A549 (cell line): Measurements from ENCODE around the gene MIPOL1. TPM values are rescaled to one million over a fixed set of nuclear protein-coding genes. Genes with fewer than 3 reads are reported as not detected.
"Not testable (repeated sequence)": the region's sequence is repeated elsewhere in the genome, so short reads cannot be mapped to it uniquely, and the experiment has no call there.

Experiments used
- ATAC-seq, 2 experiments: fragments of 200-7000 bp in 1 of 2; fragments of >200 bp in 1 of 2; cut with Nextera tagmentation in 1 of 2; cut with Tn5 transposase in 1 of 2; 3 replicates each; pipeline versions ENCODE4 v1.8.0 to v1.9.1; 2018 to 2020; ENCODE audit warnings: mild to moderate bottlenecking in 1 of 2, moderate library complexity in 1 of 2
- CTCF ChIA-PET: fragments of 300-600 bp; sonication (Branson Sonifier 250); formaldehyde crosslinking; extraction: SDS; loops from one replicate; lab custom pipeline; 2021; ENCODE audit warnings: antibody characterized with exemption, inconsistent platforms; lab: Yijun Ruan, JAX
- POLR2A ChIA-PET: fragments of 350-600 bp; formaldehyde crosslinking; extraction: SDS; loops from one replicate; lab custom pipeline; 2021; ENCODE audit warnings: antibody characterized with exemption, inconsistent platforms; lab: Yijun Ruan, JAX
- DNase-seq, 2 experiments: peaks; one replicate each; pipeline versions ENCODE4 v3.0.0 to v3.0.0-alpha.2; 2011 to 2016; ENCODE audit warnings: low read depth in 1 of 2, low spot score in 1 of 2
- FAIRE-seq: peaks from 2 replicates; lab custom pipeline; 2011; peaks lifted over from hg19 to GRCh38; lab: Jason Lieb, UNC
- H3K27ac ChIP-seq, 2 experiments: fragments of >200 bp; sonication (Bioruptor Twin); formaldehyde crosslinking; 3 replicates each; pipeline ENCODE4 v1.5.1; 2016 to 2017
- H3K4me1 ChIP-seq: fragments of >200 bp; sonication (Bioruptor Twin); formaldehyde crosslinking; 3 replicates; pipeline ENCODE4 v1.6.1; 2016
- H3K4me2 ChIP-seq: fragments of >200 bp; sonication (Bioruptor Twin); formaldehyde crosslinking; 3 replicates; pipeline ENCODE4 v1.6.1; 2016
- H3K4me3 ChIP-seq: fragments of >200 bp; sonication (Bioruptor Twin); formaldehyde crosslinking; 3 replicates; pipeline ENCODE4 v1.5.1; 2016
- H3K9me3 ChIP-seq: fragments of >200 bp; sonication (Bioruptor Twin); formaldehyde crosslinking; 3 replicates; pipeline ENCODE4 v1.6.1; 2016
- CBX2 ChIP-seq: fragments of 200-600 bp; sonication (generic); IDR thresholded peaks from 2 replicates; pipeline ENCODE4 v1.6.1; 2016; ENCODE audit warnings: low read depth, mild to moderate bottlenecking, borderline replicate concordance
- CBX8 ChIP-seq: fragments of 200-600 bp; sonication (generic); IDR thresholded peaks from 2 replicates; pipeline ENCODE4 v1.6.1; 2016
- CHD2 ChIP-seq: fragments of 150-350 bp; IDR thresholded peaks from 2 replicates; pipeline ENCODE4 v1.6.1; 2014; ENCODE audit warnings: low read length; ENCODE audit not compliant: partially characterized antibody
- CTCF ChIP-seq: fragments of >200 bp; sonication (Bioruptor Twin); formaldehyde crosslinking; IDR thresholded peaks from 3 replicates; pipeline ENCODE4 v1.5.1; 2016
- E2F6 ChIP-seq: IDR thresholded peaks from 2 replicates; pipeline ENCODE4 v1.6.1; 2012; ENCODE audit warnings: low read depth, borderline replicate concordance
- ESRRA ChIP-seq: fragments of 150-350 bp; IDR thresholded peaks from 2 replicates; pipeline ENCODE4 v1.6.1; 2014; ENCODE audit warnings: mild to moderate bottlenecking, low read length, borderline replicate concordance
- FOSL2 ChIP-seq, 2 experiments: fragments of 450-650 bp in 1 of 2; fragments of >200 bp in 1 of 2; sonication (Bioruptor Twin) in 1 of 2; formaldehyde crosslinking; IDR thresholded peaks; 2 replicates each; pipeline versions ENCODE4 v1.5.0 to v1.6.1; 2016 to 2020; ENCODE audit warnings: mild to moderate bottlenecking in 1 of 2, moderate library complexity in 1 of 2
- GATA3 ChIP-seq: IDR thresholded peaks from 2 replicates; pipeline ENCODE4 v1.6.1; 2012; ENCODE audit warnings: borderline replicate concordance
- HEYL ChIP-seq: fragments of 250-450 bp; sonication (Bioruptor Pico); IDR thresholded peaks from 2 replicates; pipeline ENCODE4 v1.8.0; 2021; ENCODE audit warnings: mild to moderate bottlenecking, moderate library complexity
- HOXB5 ChIP-seq: fragments of 250-450 bp; sonication (Bioruptor Pico); IDR thresholded peaks from 2 replicates; pipeline ENCODE4 v1.5.0; 2020; ENCODE audit warnings: mild to moderate bottlenecking, moderate library complexity
- JUN ChIP-seq, 2 experiments: fragments of >200 bp; sonication (Bioruptor Twin); formaldehyde crosslinking; IDR thresholded peaks; 2 replicates in 1 of 2; 3 replicates in 1 of 2; pipeline ENCODE4 v1.6.1; 2016 to 2017
- MAFK ChIP-seq: fragments of 450-650 bp; IDR thresholded peaks from 2 replicates; pipeline ENCODE4 v1.6.1; 2014; ENCODE audit not compliant: partially characterized antibody
- MAX ChIP-seq: IDR thresholded peaks from 2 replicates; pipeline ENCODE4 v1.6.1; 2012
- NPAS2 ChIP-seq: fragments of 250-450 bp; sonication (Bioruptor Pico); IDR thresholded peaks from 2 replicates; pipeline ENCODE4 v1.8.0; 2022; ENCODE audit warnings: mild to moderate bottlenecking, moderate library complexity, borderline replicate concordance
- RCOR1 ChIP-seq: fragments of 150-350 bp; IDR thresholded peaks from 2 replicates; pipeline ENCODE4 v1.6.1; 2014; ENCODE audit warnings: antibody characterized with exemption, low read length, low read depth
- RFX5 ChIP-seq: fragments of 450-650 bp; IDR thresholded peaks from 2 replicates; pipeline ENCODE4 v1.7.1; 2014; ENCODE audit warnings: antibody characterized with exemption, mild to moderate bottlenecking, moderate library complexity
- RNF2 ChIP-seq: fragments of 200-600 bp; sonication (generic); IDR thresholded peaks from 2 replicates; pipeline ENCODE4 v1.6.1; 2016; ENCODE audit warnings: low read depth, mild to moderate bottlenecking, antibody characterized with exemption, moderate library complexity, borderline replicate concordance
- SMC3 ChIP-seq: fragments of >200 bp; sonication (Bioruptor Twin); formaldehyde crosslinking; IDR thresholded peaks from 3 replicates; pipeline ENCODE4 v1.6.1; 2018; ENCODE audit warnings: inconsistent platforms
- TFCP2L1 ChIP-seq: fragments of 250-450 bp; sonication (Bioruptor Pico); IDR thresholded peaks from 2 replicates; pipeline ENCODE4 v1.5.0; 2021; ENCODE audit warnings: mild to moderate bottlenecking
- TP53 ChIP-seq: fragments of 250-450 bp; sonication (Bioruptor Pico); IDR thresholded peaks from 2 replicates; pipeline ENCODE4 v1.5.0; 2021; ENCODE audit warnings: mild to moderate bottlenecking, moderate library complexity
- ZNF302 ChIP-seq: fragments of 250-450 bp; sonication (Bioruptor Pico); IDR thresholded peaks from 2 replicates; pipeline ENCODE4 v1.9.0; 2021; ENCODE audit warnings: inconsistent platforms, mild to moderate bottlenecking, moderate library complexity
- WGBS: methylation state at CpG from one replicate; pipeline ENCODE4 v1.1.6; 2017; ENCODE audit errors: missing lambda C conversion rate; 5-methylcytosine and 5-hydroxymethylcytosine counted together
- polyA plus RNA-seq, 4 experiments: library from polyadenylated mRNA; depleted of rRNA in 3 of 4; stranded (reverse); fragments of >200 nt; fragmentation: RNase III in 1 of 4; extraction: RNeasy Plus Mini Kit Qiagen cat#74134 plus additional on column Dnase treatment in 1 of 4; gene quantifications; 2 replicates in 3 of 4; 3 replicates in 1 of 4; pipeline ENCODE4 v1.2.3, GENCODE V29; 2011 to 2017
- TF ChIP-seq, protein P1 (sequence below): fragments of 250-450 bp; sonication (Bioruptor Pico); IDR thresholded peaks from 2 replicates; pipeline ENCODE4 v1.5.0; 2020; ENCODE audit warnings: low read depth, mild to moderate bottlenecking, moderate library complexity

MIPOL1 gene
- polyA plus RNA-seq, 2 of the 4 experiments (the other 2 are of a cell fraction) = 5.2 to 13.4 TPM

DNA sequence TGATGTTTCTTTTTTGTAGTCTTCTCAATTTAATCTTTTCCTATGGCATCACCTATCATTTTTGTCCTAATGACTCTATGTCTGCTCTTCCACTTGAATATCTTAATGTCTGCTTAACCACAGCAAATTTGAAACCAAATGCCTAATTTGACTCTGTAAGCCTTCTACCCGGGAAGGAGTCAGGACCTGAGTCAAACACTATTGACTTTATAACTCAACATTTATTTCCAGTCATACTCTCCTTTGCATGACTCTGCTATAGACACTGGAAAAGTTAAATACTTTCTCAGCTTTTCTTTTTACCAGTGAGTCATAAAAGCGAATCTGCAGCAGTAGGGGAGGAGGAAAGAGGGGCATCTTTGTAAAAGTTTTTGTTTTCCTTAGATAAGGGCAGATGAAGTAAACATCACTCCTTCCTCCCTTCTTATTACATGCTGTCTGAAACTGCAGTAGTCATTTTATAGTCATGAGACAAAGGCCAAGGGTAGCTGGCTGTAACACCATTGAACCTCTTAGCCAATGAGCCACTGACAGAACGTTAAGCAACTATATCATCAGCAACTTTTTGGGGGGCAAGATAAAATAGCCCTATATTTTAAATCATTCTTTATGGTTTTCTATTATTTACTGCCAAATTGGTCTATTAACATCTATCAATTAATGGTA lies 179.3 kb downstream of the MIPOL1 start:
- Histone ChIP-seq H3K27ac (no peak overlapping the region), H3K4me3 (no peak overlapping the region), H3K9me3 (no peaks in the 10 kb centered on the region), H3K4me1 (no peaks in the 10 kb centered on the region), H3K4me2 (no peak overlapping the region)
- WGBS = 60% methylated on average over 3 of the region's 3 CpGs
- FAIRE-seq (no peak), DNase-seq (no peak), ATAC-seq (no peak)
- ChIA-PET CTCF (no interaction called here), POLR2A (no interaction called here)
- TF ChIP-seq SMC3 (no peak), MAFK (no peak)

- ATAC-seq = no peak
- no peak overlapping the region for H3K4me3 ChIP-seq
- 49% methylated on average over 6 of the region's 6 CpGs for WGBS
- H3K4me1 ChIP-seq = peaks cover 7% of the 10 kb centered on the region; the same call in 2 of the 3 replicates
- H3K27ac ChIP-seq = no peak overlapping the region
- DNase-seq = peak in 1 of 2 experiments; percentile 16
- CTCF ChIA-PET = no interaction called here
- POLR2A ChIA-PET = no interaction called here
- TF ChIP-seq TFCP2L1 (CRISPR knock-in tag) (no peak), RFX5 (no peak), RCOR1 (no peak), TP53 (CRISPR knock-in tag) (no peak), CBX2 (no peak)
- TF ChIP-seq, protein P1, sequence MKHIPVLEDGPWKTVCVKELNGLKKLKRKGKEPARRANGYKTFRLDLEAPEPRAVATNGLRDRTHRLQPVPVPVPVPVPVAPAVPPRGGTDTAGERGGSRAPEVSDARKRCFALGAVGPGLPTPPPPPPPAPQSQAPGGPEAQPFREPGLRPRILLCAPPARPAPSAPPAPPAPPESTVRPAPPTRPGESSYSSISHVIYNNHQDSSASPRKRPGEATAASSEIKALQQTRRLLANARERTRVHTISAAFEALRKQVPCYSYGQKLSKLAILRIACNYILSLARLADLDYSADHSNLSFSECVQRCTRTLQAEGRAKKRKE (CRISPR knock-in tag) = no peak
- H3K9me3 ChIP-seq = no peaks in the 10 kb centered on the region
- FAIRE-seq = no peak
- peak overlapping the region; percentile 51 for H3K4me2 ChIP-seq
Measured at GRCh38 chr14:37384870-37385596, 187.3 kb downstream of the MIPOL1 start.

DNA sequence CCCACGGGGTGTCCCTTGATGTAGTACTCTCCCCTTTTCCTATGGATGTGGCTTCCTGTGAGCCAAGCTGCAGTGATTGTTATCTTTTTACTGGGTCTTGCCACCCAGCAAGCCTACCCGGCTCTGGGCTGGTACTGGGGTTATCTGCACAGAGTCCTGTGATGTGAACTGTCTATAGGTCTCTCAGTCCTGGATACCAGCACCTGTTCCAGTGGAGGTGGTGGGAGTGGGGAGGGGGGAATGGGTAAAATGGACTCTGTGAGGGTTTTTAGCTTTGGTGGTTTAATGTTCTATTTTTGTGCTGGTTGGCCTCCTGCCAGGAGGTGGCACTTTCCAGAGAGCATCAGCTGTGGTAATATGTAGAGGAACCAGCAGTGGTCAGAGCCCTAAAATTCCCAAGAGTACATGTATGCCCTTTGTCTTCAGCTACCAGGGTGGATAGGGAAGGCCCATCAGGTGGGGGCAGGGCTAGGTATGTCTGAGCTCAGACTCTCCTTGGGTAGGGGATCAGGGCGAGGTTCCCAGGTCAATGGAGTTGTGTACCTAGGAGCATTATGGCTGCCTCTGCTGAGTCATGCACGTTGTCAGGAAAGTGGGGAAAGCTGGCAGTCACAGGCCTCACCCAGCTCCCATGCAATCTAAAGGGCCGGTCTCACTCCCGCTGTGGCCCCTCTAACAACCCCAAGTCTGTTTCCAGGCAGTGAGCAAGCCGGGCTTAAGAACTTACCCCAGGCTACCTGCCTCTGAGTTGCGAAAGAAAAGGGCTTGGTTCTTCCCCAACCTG lies 199.6 kb downstream of the MIPOL1 start:
- H3K4me1 ChIP-seq, ATAC-seq, FAIRE-seq, H3K27ac ChIP-seq, H3K4me2 ChIP-seq, POLR2A ChIA-PET, H3K4me3 ChIP-seq, H3K9me3 ChIP-seq: not testable (repeated sequence)
- CTCF ChIA-PET = interaction anchor here (0.8 kb wide), 1 partner anchor 57 kb away, joined by 3 read pairs; no protein-coding TSS in a partner anchor
- DNase-seq = peak in 1 of 2 experiments; percentile 8
- 77% methylated on average over 7 of the region's 8 CpGs for WGBS

DNA sequence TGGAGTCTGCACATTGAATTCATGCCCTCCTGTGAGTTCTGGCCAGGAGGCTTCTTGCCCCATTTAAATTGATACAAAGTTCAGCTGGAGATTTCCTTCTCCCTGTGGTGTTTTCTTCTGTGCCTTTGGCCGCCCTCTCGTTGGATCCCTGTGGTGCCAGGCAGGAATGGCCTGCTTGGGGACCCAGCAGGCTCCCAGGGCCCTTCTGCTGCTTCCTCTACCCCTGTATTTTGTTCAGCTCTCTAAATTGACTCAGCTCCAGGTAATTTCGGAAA lies 200.1 kb downstream of the MIPOL1 start:
- 92% methylated on average over 2 of the region's 3 CpGs for WGBS
- ATAC-seq (no peak), DNase-seq (no peak), FAIRE-seq (no peak)
- Histone ChIP-seq H3K4me2 (no peak overlapping the region), H3K4me1 (no peaks in the 10 kb centered on the region), H3K9me3 (peaks cover 7% of the 10 kb centered on the region; the same call in 2 of the 3 replicates), H3K4me3 (no peak overlapping the region), H3K27ac (no peak overlapping the region)
- CTCF ChIA-PET = interaction anchor here (0.8 kb wide), 1 partner anchor 56 kb away, joined by 3 read pairs; no protein-coding TSS in a partner anchor
- TF ChIP-seq NPAS2 (CRISPR knock-in tag) (no peak), JUN (IDR thresholded peaks at IDR 0.05) (no peak), GATA3 (no peak), HEYL (CRISPR knock-in tag) (no peak), SMC3 (no peak)
- POLR2A ChIA-PET = no interaction called here

GRCh38 chr14:37399517-37399916 lies 201.8 kb downstream of the MIPOL1 start:
- Histone ChIP-seq H3K9me3 (peaks cover 7% of the 10 kb centered on the region; the same call in 2 of the 3 replicates), H3K4me2 (no peak overlapping the region), H3K4me1 (no peaks in the 10 kb centered on the region), H3K27ac (no peak overlapping the region), H3K4me3 (no peak overlapping the region)
- FAIRE-seq (no peak), ATAC-seq (no peak), DNase-seq (no peak)
- CTCF ChIA-PET = no interaction called here
- POLR2A ChIA-PET = no interaction called here
- TF ChIP-seq CTCF (no peak), NPAS2 (CRISPR knock-in tag) (no peak), ZNF302 (CRISPR knock-in tag) (no peak), MAX (no peak), ESRRA (no peak), E2F6 (no peak), FOSL2 (IDR thresholded peaks at IDR 0.05) (no peak), FOSL2 (CRISPR knock-in tag; IDR thresholded peaks at IDR 0.05) (no peak), CBX8 (no peak), TP53 (CRISPR knock-in tag) (no peak), HOXB5 (CRISPR knock-in tag) (no peak), RNF2 (no peak), CHD2 (no peak)
